HCT116 (cell line): ENCODE measurements around the gene PRRG4. TPM values are rescaled to one million over a fixed set of nuclear protein-coding genes. Genes with fewer than 3 reads are reported as not detected.
"Not testable (repeated sequence)": the region's sequence is repeated elsewhere in the genome, so short reads cannot be mapped to it uniquely, and the experiment has no call there.

Source experiments
- ATAC-seq: fragments of 200-7000 bp; cut with Tn5 transposase; 2 replicates; pipeline ENCODE4 v1.9.1; 2020; ENCODE audit warnings: mild to moderate bottlenecking, moderate library complexity
- Bru-seq: library from RNA; stranded (reverse); fragments of 400-500 nt; gene quantifications from one replicate; lab custom pipeline; 2021; lab: Mats Ljungman, UMichigan
- BruChase-seq, 2 experiments: library from RNA; stranded (reverse); fragments of 400-500 nt; gene quantifications; one replicate each; lab custom pipeline; 2021; lab: Mats Ljungman, UMichigan
- BruUV-seq: library from RNA; stranded (reverse); fragments of 400-500 nt; replicated peaks from 2 replicates; lab custom pipeline; 2021; lab: Mats Ljungman, UMichigan
- CTCF ChIA-PET: fragments of 300-600 bp; sonication (Branson Sonifier 250); formaldehyde crosslinking; loops from one replicate; lab custom pipeline; 2021; ENCODE audit warnings: antibody characterized with exemption; lab: Charles Lee
- POLR2A ChIA-PET: fragments of 300-600, 350-600 bp; sonication (Branson Sonifier 250); formaldehyde crosslinking; loops from one replicate; lab custom pipeline; 2021; ENCODE audit warnings: antibody characterized with exemption; lab: Charles Lee
- RAD21 ChIA-PET, 2 experiments: fragments of 300-600 bp; sonication (Branson Sonifier 250); formaldehyde crosslinking; loops; one replicate each; lab custom pipeline; 2023; ENCODE audit warnings: low total read pairs in 2 of 2; ENCODE audit not compliant: uncharacterized antibody in 2 of 2, unreplicated experiment in 2 of 2, low non-redundant PET in 1 of 2; lab: Charles Lee
- DNase-seq: peaks from one replicate; pipeline ENCODE4 v3.0.0-alpha.2; 2010; ENCODE audit warnings: low read depth, low spot score
- H2AFZ ChIP-seq: fragments of 200-600 bp; shearing (Covaris generic), sonication (generic); 2 replicates; pipeline ENCODE4 v1.6.1; 2017; ENCODE audit warnings: low read depth, mixed run types, mixed read lengths, antibody characterized with exemption, low read length; ENCODE audit not compliant: poor library complexity, severe bottlenecking
- H3K27ac ChIP-seq: 2 replicates; pipeline ENCODE4 v1.5.1; 2012; ENCODE audit warnings: low read depth, low read length
- H3K27me3 ChIP-seq: fragments of 200-600 bp; sonication (generic); 2 replicates; pipeline ENCODE4 v1.6.1; 2016; ENCODE audit warnings: mixed run types, low read length, mixed read lengths; ENCODE audit not compliant: insufficient read depth
- H3K36me3 ChIP-seq, 2 experiments: fragments of 200-500 bp in 1 of 2; fragments of 200-600 bp in 1 of 2; sonication (Bioruptor generic) in 1 of 2; sonication (generic) in 1 of 2; 2 replicates each; pipeline versions ENCODE4 v1.5.1 to v1.6.1; 2014 to 2016; ENCODE audit warnings: low read length in 2 of 2, inconsistent platforms in 1 of 2, mixed read lengths in 1 of 2, mixed run types in 1 of 2; ENCODE audit not compliant: insufficient read depth in 2 of 2, control insufficient read depth in 1 of 2
- H3K4me1 ChIP-seq, 2 experiments: fragments of 200-600 bp in 1 of 2; sonication (generic) in 1 of 2; 2 replicates each; pipeline versions ENCODE4 v1.5.1 to v1.6.1; 2012 to 2017; ENCODE audit warnings: low read length in 2 of 2, inconsistent platforms in 1 of 2, mild to moderate bottlenecking in 1 of 2, mixed read lengths in 1 of 2, mixed run types in 1 of 2, moderate library complexity in 1 of 2; ENCODE audit not compliant: insufficient read depth in 2 of 2, control insufficient read depth in 1 of 2
- H3K4me2 ChIP-seq: fragments of 200-600 bp; sonication (generic); 2 replicates; pipeline ENCODE4 v1.6.1; 2017; ENCODE audit warnings: mixed run types, low read length, mixed read lengths
- H3K4me3 ChIP-seq, 2 experiments: fragments of 200-600 bp in 1 of 2; sonication (generic) in 1 of 2; replicated peaks in 1 of 2; 2 replicates each; pipeline ENCODE4 v1.5.1; 2011 to 2016; ENCODE audit warnings: low read length in 2 of 2, control low read depth in 1 of 2, low read depth in 1 of 2, mild to moderate bottlenecking in 1 of 2, mixed read lengths in 1 of 2, mixed run types in 1 of 2
- H3K79me2 ChIP-seq: fragments of 200-600 bp; sonication (generic); 2 replicates; pipeline ENCODE4 v1.6.1; 2017; ENCODE audit warnings: mild to moderate bottlenecking, mixed run types, low read length, moderate library complexity, mixed read lengths; ENCODE audit not compliant: insufficient read depth
- H3K9ac ChIP-seq: fragments of 200-600 bp; sonication (generic); 2 replicates; pipeline ENCODE4 v1.6.1; 2016; ENCODE audit warnings: low read length, mixed read lengths
- H3K9me2 ChIP-seq: fragments of 200-600 bp; sonication (generic), shearing (Covaris generic); 2 replicates; pipeline ENCODE4 v1.6.1; 2017; ENCODE audit warnings: mixed run types, mild to moderate bottlenecking, moderate library complexity; ENCODE audit not compliant: insufficient read depth
- H3K9me3 ChIP-seq, 2 experiments: fragments of 200-500 bp in 1 of 2; fragments of 200-600 bp in 1 of 2; sonication (Bioruptor generic) in 1 of 2; sonication (generic) in 1 of 2; 2 replicates each; pipeline ENCODE4 v1.6.1; 2014 to 2017; ENCODE audit warnings: low read length in 2 of 2, mixed read lengths in 2 of 2, inconsistent platforms in 1 of 2, low read depth in 1 of 2, mild to moderate bottlenecking in 1 of 2, mixed run types in 1 of 2, moderate library complexity in 1 of 2; ENCODE audit not compliant: control insufficient read depth in 1 of 2, insufficient read depth in 1 of 2
- H4K20me1 ChIP-seq: fragments of 200-600 bp; sonication (generic), shearing (Covaris generic); 2 replicates; pipeline ENCODE4 v1.6.1; 2017; ENCODE audit warnings: mixed run types, mild to moderate bottlenecking, moderate library complexity; ENCODE audit not compliant: insufficient read depth
- ELF1 ChIP-seq: IDR thresholded peaks from 2 replicates; pipeline ENCODE4 v1.6.1; 2012; ENCODE audit warnings: low read depth, borderline replicate concordance
- POLR2AphosphoS5 ChIP-seq: IDR thresholded peaks from 2 replicates; pipeline ENCODE4 v1.6.1; 2011; ENCODE audit warnings: mild to moderate bottlenecking, low read depth, low read length, moderate library complexity
- ZFX ChIP-seq: fragments of 450-650 bp; IDR thresholded peaks from 2 replicates; pipeline ENCODE4 v1.6.1; 2017
- intact Hi-C: fragments of 100-400 bp; cut with micrococcal nuclease; formaldehyde crosslinking; loops from 2 replicates; pipeline ENCODE4 v1.10.0; 2022
- long read RNA-seq: library from polyadenylated mRNA; unstranded; transcript quantifications from one replicate; pipeline ENCODE4 v2.0.0, GENCODE V29; 2021; ENCODE audit not compliant: unreplicated experiment
- polyA plus RNA-seq: library from polyadenylated mRNA; unstranded; fragments of >200 nt; gene quantifications from 2 replicates; pipeline ENCODE4 v1.2.1, GENCODE V29; 2012; ENCODE audit warnings: missing spikeins
- total RNA-seq: library from RNA; stranded (reverse); gene quantifications from one replicate; pipeline ENCODE4 v1.2.1, GENCODE V29; 2021; ENCODE audit not compliant: unreplicated experiment

PRRG4 gene
- total RNA-seq (5.4 TPM), Bru-seq, nascent RNA (percentile 56 among the genes with signal in this experiment), BruChase-seq, experiment 1, labeled RNA remaining after a 6-hour chase (percentile 79 among the genes with signal in this experiment), BruChase-seq, experiment 2, labeled RNA remaining after a 2-hour chase (percentile 72 among the genes with signal in this experiment)
- polyA plus RNA-seq = 2.1 and 2.4 TPM in 2 replicates
- long read RNA-seq, full-length matches to known transcripts = 4 of 14 reads
- long read RNA-seq, partial matches to known transcripts = 1 of 14 reads
- long read RNA-seq, other reads (novel, unspliced or antisense) = 9 of 14 reads

DNA sequence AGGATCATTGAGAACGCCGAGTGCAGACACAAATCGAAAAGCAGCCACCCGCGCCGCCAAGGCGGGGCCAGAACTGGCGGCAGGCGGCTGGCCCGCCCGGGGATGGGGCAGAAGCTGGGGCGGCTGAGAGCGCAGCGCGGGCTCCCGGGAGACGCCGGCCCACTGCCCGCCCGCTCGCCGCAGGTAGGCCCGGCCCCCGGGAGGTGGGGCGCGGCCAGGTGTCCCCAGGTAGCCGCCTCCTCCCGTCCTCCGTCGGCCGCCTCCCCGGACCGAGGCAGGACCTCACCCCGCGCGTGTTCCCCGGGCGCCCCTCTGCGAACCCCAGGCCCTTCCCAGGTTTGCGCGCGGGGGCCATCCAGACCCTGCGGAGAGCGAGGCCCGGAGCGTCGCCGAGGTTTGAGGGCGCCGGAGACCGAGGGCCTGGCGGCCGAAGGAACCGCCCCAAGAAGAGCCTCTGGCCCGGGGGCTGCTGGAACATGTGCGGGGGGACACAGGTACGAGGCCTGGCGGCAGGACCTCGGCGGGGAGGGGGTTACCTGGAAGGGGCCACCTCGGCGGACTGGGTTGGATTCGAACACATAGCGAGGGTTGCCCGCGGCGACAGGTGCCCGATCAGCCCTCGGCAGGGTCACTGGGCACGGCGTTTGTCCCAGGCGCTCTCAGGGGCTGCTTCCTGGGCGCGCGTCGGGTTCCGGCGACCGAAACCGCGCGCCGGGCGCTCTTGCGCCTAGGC, at the start of gene PRRG4:
Gene PRRG4 (plus strand): TSS at position 248 of the 733 bp plus-strand sequence. CDS start 603 bp downstream, outside the sequence.
- intact Hi-C loops = no loop called here
- ChIA-PET RAD21 (no interaction called here), POLR2A (interaction anchor here (0.7 kb wide), 1 partner anchor 9 kb away, joined by 3 read pairs; no protein-coding TSS in a partner anchor), CTCF (interaction anchor here (1.0 kb wide), 1 partner anchor 872 kb away, joined by 3 read pairs; no protein-coding TSS in a partner anchor)
- no peaks in the 10 kb centered on the region for H3K36me3 ChIP-seq
- H3K9me2 ChIP-seq = no peaks in the 10 kb centered on the region
- peak; percentile 95 for ATAC-seq
- BruUV-seq = no TSS peak
- TF ChIP-seq POLR2AphosphoS5 (peak; percentile 83), ELF1 (no peak), ZFX (peak; percentile 74)
- H3K27ac ChIP-seq = peak within 1 kb of the TSS; percentile 51
- H3K4me1 ChIP-seq = peaks cover 7 to 13% of the 10 kb centered on the region in 2 experiments
- H3K9ac ChIP-seq = peak within 1 kb of the TSS; percentile 64
- peak within 1 kb of the TSS; percentile 62 to 64 for H3K4me3 ChIP-seq
- no peaks in the 10 kb centered on the region for H3K27me3 ChIP-seq
- no peaks in the 10 kb centered on the region for H3K79me2 ChIP-seq
- DNase-seq = no peak
- peak within 1 kb of the TSS; percentile 83 for H2AFZ ChIP-seq
- H3K4me2 ChIP-seq = peak within 1 kb of the TSS; percentile 82
- no peaks in the 10 kb centered on the region for H4K20me1 ChIP-seq
- H3K9me3 ChIP-seq = no peaks in the 10 kb centered on the region

- BruUV-seq, H3K79me2 ChIP-seq, H3K9me3 ChIP-seq, H3K27me3 ChIP-seq, RAD21 ChIA-PET, DNase-seq, H3K4me3 ChIP-seq, H3K36me3 ChIP-seq, H4K20me1 ChIP-seq, H2AFZ ChIP-seq, POLR2A ChIA-PET, H3K4me1 ChIP-seq, H3K9ac ChIP-seq, ATAC-seq, H3K27ac ChIP-seq, intact Hi-C loops, H3K9me2 ChIP-seq, H3K4me2 ChIP-seq: not testable (repeated sequence)
- CTCF ChIA-PET = interaction anchor here (1.8 kb wide), 1 partner anchor 28 kb away, joined by 6 read pairs; no protein-coding TSS in a partner anchor
These were observed 48.9 kb upstream of the PRRG4 start for GRCh38 chr11:32780839-32781238.
